HuH-7.5 (cell line): Measurements from ENCODE around the gene CYBB.

Experiments
- DNase-seq: peaks from one replicate; pipeline ENCODE4 v3.0.0; 2011; ENCODE audit warnings: low spot score

CYBB gene

DNA sequence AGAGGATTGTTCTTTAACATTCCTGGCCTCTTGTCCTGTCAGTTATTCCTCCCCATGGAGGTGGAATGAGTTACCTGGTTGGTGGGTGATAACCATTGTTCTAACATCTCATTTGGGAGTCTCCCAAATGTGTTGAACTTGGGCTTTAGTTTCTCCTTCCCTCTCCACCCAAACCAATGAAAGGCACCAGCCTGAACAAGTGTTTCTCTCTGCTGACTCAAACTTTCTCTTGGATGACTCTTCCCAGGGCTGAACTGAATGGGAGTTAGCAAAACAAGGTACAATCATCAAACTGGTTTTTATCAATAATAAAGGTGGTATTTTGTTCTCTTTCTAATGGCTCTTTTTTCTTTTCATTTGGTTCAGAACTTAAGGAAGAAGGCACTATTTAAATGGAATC lies 64.8 kb downstream of the CYBB start:
- DNase-seq = no peak

DNA sequence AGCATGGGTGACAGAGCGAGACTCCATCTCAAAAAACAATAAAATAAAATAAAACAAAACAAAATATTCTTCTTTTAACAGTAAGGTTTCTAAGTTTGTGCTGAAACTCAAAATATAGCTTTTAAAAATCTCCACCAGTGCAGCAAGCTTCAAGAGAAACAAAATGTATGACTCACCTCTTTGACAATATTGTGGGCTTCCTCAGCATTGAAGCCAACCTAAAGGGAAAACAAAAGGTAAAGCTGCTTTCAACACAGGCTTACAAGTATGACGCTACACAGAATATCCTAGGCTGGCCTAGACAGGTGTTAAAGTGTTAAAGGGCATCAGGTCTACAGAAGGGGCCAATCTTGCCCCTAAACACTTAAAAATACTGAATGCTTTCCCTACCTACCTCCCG lies 66.3 kb downstream of the CYBB start:
- DNase-seq = no peak

DNA sequence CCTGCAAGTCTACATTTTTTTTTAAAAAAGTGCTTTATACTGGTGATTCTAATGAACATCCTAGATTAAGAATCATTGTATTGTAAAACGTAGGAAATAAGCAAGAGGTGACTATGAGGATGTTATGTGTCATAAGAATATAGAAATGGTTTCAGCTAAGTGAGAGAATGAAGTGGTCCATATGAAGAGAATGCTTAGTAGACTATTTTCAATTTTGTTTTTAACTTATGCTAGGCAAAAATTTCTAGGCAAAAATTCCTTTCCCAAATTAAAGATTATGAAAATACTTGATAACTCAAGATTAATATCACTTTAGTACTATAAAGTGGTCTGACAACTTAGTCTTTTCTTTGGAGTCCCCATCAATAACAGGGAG lies 66.7 kb downstream of the CYBB start:
- DNase-seq = no peak

DNA sequence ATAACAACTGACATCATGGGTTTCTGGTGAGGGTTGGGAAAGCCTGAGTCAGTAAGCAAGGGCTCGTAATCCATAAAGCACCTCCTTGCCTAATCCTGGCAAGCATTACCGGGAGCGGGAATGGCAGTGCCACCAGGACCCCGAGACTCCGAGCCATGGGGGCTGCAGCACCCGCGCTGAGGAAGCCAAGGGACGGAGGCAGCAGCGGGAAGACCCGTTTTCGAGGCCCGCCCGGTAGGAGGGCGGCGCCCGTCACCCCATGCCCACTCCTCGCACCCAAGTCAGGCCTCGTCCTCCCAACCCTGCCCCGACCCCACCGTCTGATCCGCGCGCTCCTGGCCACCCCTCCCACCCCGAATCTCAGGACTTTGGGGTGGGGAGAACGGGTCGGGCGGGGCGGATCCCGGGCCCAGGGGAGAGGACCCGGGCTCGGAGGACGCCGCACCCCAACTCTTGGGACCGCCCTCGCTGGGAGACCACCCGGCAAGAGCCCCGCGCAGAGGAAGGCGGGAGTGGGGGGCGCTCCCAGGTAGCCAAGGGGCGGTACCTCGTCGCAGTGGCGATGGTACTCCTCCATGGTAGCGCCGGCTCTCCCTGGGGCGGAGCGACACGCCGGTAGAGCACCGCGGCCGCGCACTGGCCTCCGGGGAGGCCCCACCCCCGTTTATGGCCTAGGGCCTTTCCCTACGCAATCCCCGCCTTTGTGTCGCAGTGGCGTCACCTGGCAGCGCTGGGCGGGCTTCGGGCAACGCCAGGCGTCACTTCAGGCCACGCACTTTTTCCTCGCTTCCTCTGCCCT lies 67.3 kb downstream of the CYBB start, which contains the start of gene DYNLT3:
TSS of gene DYNLT3 (minus strand) at position 638 of the 799 bp plus-strand sequence. CDS start at position 577, 61 bp downstream.
- DNase-seq = no peak

DNA sequence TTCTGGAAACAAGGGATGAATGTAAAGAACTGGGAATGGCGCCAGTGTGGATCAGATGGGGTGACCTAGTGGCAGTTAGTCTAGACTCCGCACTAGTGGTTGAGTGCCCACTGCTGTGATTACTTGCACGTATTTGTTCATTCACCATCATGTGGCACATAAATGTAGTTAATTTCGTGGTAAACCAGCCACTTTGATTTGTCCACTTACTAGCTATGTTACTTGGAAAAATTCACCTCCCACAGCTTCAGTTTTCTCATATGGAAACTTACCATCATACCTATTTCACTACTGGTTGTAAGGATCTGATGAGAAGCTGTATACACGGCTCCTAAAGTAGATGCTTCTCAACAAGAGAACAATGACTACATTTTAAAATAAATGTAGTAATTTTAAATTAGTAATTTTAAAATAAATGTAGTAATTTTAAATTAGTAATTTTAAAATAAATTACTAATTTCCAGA lies 67.9 kb downstream of the CYBB start:
- DNase-seq = no peak

DNA sequence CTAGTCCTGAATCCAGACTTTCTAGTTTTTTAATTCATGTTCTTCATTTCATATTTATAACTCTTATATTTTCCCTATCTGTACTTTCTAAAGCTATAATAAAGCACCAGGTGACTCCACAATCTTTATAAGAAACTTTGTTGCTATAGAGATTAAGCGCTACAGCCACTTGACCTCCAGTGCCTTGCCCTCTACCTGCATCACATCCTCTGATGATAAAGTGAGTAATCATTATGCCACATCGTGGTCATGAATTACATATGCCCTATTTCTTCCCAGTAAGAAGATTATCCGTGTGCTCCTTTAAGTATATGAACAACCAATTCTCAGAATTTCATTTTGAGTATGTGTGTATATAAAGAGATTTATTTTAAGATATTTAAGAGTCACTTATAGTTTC lies 74.3 kb downstream of the CYBB start:
- no peak for DNase-seq

DNA sequence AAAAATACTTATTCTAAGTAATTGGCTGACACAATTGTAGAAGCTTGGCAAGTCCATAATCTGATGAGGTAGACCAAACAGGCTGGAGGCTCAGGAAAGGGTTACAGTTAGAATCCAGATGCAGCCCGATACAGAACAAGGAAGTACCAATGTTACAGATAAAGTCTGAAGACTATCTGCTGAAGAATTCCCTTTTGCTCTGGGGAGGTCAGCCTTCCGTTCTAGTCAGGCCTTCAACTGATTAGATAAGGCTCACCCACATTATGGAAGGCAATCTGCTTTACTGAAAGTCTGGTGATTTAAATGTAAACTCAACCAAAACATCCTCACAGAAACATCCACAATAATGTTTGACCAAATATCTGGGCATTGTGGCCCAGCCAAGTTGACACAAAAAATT lies 74.9 kb downstream of the CYBB start:
- DNase-seq = no peak

DNA sequence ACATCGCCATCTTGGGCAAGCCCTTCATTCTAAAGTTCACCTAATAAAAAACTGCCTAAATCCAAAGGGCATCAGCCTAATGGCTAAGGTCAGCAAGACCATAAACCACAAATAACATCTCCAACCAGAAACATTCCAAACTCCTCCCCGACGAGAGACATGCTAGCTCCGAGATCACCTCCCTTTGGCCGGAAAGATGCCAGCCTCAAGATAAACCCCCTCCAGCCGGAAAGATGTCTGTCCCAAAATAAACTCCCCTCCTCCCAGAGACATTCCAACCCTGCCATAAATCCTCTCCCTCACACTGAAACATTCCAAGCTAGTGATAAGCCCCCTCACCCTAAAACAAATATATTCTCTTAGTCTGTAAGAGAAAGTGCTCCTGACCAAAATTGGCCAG lies 80.9 kb downstream of the CYBB start:
- no peak for DNase-seq

DNA sequence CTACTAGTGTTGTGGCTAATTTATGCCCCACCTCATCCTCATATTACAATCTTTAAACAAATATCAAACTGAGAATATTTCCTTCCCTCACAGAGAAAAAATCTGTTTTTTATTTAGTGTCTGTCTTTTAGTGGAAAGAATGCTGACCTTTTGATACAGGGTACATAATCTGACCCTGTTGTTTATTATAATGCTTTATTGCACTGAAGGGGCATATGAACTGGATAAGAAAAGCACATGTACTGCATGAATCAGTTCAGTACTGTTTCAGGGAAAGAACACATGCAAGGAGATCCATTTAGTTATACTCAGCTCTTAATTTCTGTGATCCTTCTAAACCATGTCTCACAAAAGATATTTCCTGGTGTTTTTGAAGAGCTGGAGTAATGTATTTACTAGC lies 83.0 kb downstream of the CYBB start:
- DNase-seq = no peak
